HG03378 (cell line): ENCODE results near the gene CLCN3.
"Not testable (repeated sequence)": the region's sequence is repeated elsewhere in the genome, so short reads cannot be mapped to it uniquely, and the experiment has no call there.

Experiments
- ATAC-seq: cut with Tn5 transposase; IDR thresholded peaks from one replicate; pipeline ENCODE4 v1.9.1; 2021; ENCODE audit warnings: mild to moderate bottlenecking, moderate library complexity; ENCODE audit not compliant: unreplicated experiment

The CLCN3 gene

GRCh38 chr4:169619958-169620879 lies at the start of gene CLCN3:
CLCN3 (plus strand) TSS chr4:169620578; CDS start chr4:169635929, 15,351 bp downstream.
- peak; percentile 81 for ATAC-seq

GRCh38 chr4:169571012-169571411 lies 49.4 kb upstream of the CLCN3 start:
- not testable (repeated sequence) for ATAC-seq

GRCh38 chr4:169571435-169571834 lies 48.9 kb upstream of the CLCN3 start:
- ATAC-seq, result no peak

GRCh38 chr4:169573889-169574288 lies 46.5 kb upstream of the CLCN3 start:
- peak; percentile 63 for ATAC-seq

GRCh38 chr4:169582203-169582602 lies 38.2 kb upstream of the CLCN3 start:
- ATAC-seq, result peak; percentile 88

GRCh38 chr4:169582706-169583105 lies 37.7 kb upstream of the CLCN3 start:
- no peak for ATAC-seq

- no peak for ATAC-seq
Measured at GRCh38 chr4:169583563-169583962, 36.8 kb upstream of the CLCN3 start.

GRCh38 chr4:169593050-169593560 lies 27.3 kb upstream of the CLCN3 start:
- ATAC-seq, result no peak

- ATAC-seq, result no peak
Measured at GRCh38 chr4:169594560-169595195, 25.7 kb upstream of the CLCN3 start.

- ATAC-seq, result no peak
Measured at GRCh38 chr4:169601016-169601771, 19.2 kb upstream of the CLCN3 start.

GRCh38 chr4:169603312-169603711 lies 17.1 kb upstream of the CLCN3 start:
- ATAC-seq, result no peak

GRCh38 chr4:169604131-169604900 lies 16.1 kb upstream of the CLCN3 start:
- ATAC-seq, result peak; percentile 80

GRCh38 chr4:169604903-169605331 lies 15.5 kb upstream of the CLCN3 start:
- ATAC-seq, result no peak

GRCh38 chr4:169611157-169611556 lies 9.2 kb upstream of the CLCN3 start:
- ATAC-seq, result no peak

- peak; percentile 86 for ATAC-seq
Measured at GRCh38 chr4:169611991-169612870, 8.1 kb upstream of the CLCN3 start, which contains the start of gene NEK1. NEK1 (minus strand) TSS chr4:169612583; CDS start chr4:169602630, 9,953 bp downstream.

GRCh38 chr4:169612871-169613859 lies 7.2 kb upstream of the CLCN3 start:
- ATAC-seq, result peak; percentile 55

GRCh38 chr4:169615467-169616106 lies 4.8 kb upstream of the CLCN3 start:
- no peak for ATAC-seq
